Omental fat pad (tissue), 4 donors: Measurements from ENCODE around the gene OR2T1. TPM values are rescaled to one million over a fixed set of nuclear protein-coding genes. Genes with fewer than 3 reads are reported as not detected.

Experiments used
- ATAC-seq: fragments of 150-250 bp; one replicate; pipeline ENCODE4 v1.9.1; 2016; ENCODE audit warnings: mild to moderate bottlenecking, moderate library complexity; ENCODE audit not compliant: low FRiP score
- DNase-seq: peaks from one replicate; pipeline ENCODE4 v3.0.0-alpha.2; 2019; ENCODE audit warnings: low spot score
- total RNA-seq, 4 donors: library from RNA; depleted of rRNA; stranded (reverse); fragments of >200 nt; gene quantifications; one replicate each; pipeline ENCODE4 v1.1.0, GENCODE V29; 2016
- TF ChIP-seq, protein P1 (sequence below), 3 donors: fragments of 450-650 bp; IDR thresholded peaks; one replicate each; pipeline ENCODE4 v1.5.1; 2016 to 2017; ENCODE audit warnings: antibody characterized with exemption in 3 of 3, mild to moderate bottlenecking in 3 of 3, moderate library complexity in 2 of 3

OR2T1 gene, protein sequence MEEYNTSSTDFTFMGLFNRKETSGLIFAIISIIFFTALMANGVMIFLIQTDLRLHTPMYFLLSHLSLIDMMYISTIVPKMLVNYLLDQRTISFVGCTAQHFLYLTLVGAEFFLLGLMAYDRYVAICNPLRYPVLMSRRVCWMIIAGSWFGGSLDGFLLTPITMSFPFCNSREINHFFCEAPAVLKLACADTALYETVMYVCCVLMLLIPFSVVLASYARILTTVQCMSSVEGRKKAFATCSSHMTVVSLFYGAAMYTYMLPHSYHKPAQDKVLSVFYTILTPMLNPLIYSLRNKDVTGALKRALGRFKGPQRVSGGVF
- not detected for total RNA-seq

GRCh38 chr1:248402748-248403147, at the start of gene OR2T1:
Gene OR2T1 (plus strand): TSS chr1:248403048. CDS start chr1:248406148, 3,100 bp downstream.
- ATAC-seq (no peak), DNase-seq (no peak)
- TF ChIP-seq, protein P1, sequence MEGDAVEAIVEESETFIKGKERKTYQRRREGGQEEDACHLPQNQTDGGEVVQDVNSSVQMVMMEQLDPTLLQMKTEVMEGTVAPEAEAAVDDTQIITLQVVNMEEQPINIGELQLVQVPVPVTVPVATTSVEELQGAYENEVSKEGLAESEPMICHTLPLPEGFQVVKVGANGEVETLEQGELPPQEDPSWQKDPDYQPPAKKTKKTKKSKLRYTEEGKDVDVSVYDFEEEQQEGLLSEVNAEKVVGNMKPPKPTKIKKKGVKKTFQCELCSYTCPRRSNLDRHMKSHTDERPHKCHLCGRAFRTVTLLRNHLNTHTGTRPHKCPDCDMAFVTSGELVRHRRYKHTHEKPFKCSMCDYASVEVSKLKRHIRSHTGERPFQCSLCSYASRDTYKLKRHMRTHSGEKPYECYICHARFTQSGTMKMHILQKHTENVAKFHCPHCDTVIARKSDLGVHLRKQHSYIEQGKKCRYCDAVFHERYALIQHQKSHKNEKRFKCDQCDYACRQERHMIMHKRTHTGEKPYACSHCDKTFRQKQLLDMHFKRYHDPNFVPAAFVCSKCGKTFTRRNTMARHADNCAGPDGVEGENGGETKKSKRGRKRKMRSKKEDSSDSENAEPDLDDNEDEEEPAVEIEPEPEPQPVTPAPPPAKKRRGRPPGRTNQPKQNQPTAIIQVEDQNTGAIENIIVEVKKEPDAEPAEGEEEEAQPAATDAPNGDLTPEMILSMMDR (IDR thresholded peaks at IDR 0.05), result no peak

DNA sequence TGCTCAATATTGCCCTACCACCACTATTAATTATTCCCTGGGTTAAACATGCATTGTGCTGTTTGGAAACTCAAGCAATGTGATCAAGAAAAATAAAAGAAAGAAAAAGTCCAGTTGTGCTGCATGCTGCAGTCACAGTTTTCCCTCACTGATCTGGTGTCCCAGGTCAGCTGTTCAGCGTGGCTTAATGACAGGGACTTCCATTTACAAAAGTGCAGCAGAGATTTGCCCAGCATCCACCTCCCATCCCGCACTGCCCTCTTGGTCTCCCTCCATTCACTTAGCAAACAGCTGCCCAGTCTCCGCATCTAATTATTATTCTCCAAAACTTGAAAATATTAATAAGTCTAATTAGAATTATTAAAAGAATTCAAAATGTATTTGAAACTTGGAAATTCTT, 43.4 kb upstream of the OR2T1 start:
- TF ChIP-seq, protein P1 (IDR thresholded peaks at IDR 0.05), result no peak
- DNase-seq (no peak), ATAC-seq (no peak)

- ATAC-seq (no peak), DNase-seq (no peak)
- TF ChIP-seq, protein P1 (IDR thresholded peaks at IDR 0.05), result no peak
Observed at GRCh38 chr1:248361121-248361715, 41.6 kb upstream of the OR2T1 start, which contains the start of gene OR2T4. Gene OR2T4 (plus strand): TSS chr1:248361665. CDS start chr1:248361665, 0 bp downstream.

DNA sequence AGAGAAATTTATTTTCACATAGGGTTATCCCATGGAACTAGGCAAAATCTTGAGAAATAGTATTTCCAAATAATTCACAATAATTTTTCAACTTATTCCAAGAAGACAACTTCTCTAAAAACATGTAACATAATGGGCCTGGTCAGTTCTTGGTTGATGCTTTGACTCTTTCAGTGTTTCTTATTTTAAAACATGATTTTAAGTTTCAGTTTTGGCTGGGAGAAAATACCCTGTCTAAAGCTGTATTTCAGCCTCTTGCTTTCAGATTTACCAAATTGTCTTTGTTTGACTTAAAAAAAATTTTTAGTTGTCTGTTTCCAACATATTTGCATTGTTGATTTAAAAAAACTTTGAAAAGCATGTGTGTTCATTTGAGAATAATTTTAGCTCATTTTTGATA, 36.2 kb upstream of the OR2T1 start:
- no peak for DNase-seq
- no peak for ATAC-seq
- TF ChIP-seq, protein P1 (IDR thresholded peaks at IDR 0.05), result no peak

- TF ChIP-seq, protein P1 (IDR thresholded peaks at IDR 0.05), result no peak
- DNase-seq (no peak), ATAC-seq (no peak)
Observed at GRCh38 chr1:248372394-248372793, 30.5 kb upstream of the OR2T1 start.

- DNase-seq (no peak), ATAC-seq (no peak)
- TF ChIP-seq, protein P1 (IDR thresholded peaks at IDR 0.05), result no peak
Observed at GRCh38 chr1:248373761-248374160, 29.1 kb upstream of the OR2T1 start.

DNA sequence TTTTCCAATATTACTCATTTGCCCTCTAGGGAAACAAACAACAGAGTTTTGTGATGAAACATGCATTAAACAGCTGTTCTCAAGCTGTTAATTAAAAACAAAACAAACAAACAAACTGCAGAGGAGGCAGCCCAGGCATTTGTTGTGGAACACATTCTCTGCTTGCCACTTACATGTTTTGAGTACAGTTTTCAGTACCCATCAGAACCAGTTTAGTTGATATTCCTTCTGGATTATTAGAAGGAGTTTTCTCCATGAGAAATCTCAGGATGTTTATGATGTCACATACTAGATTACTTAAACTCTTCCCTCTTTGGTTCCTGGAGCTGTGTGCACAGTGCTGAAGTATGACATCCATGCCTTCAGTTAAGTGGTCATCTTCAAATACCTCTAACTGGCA, 27.4 kb upstream of the OR2T1 start, which contains the start of gene OR2T6:
Gene OR2T6 (plus strand): TSS at position 301 of the 400 bp plus-strand sequence. CDS start 11,863 bp downstream, outside the sequence.
- ATAC-seq (no peak), DNase-seq (no peak)
- TF ChIP-seq, protein P1 (IDR thresholded peaks at IDR 0.05), result no peak
